Measurements from ENCODE around the gene SDC1. TPM values are rescaled to one million over a fixed set of nuclear protein-coding genes. Genes with fewer than 3 reads are reported as not detected.

The SDC1 gene
- polyA plus RNA-seq, 3 donors: not detected

DNA sequence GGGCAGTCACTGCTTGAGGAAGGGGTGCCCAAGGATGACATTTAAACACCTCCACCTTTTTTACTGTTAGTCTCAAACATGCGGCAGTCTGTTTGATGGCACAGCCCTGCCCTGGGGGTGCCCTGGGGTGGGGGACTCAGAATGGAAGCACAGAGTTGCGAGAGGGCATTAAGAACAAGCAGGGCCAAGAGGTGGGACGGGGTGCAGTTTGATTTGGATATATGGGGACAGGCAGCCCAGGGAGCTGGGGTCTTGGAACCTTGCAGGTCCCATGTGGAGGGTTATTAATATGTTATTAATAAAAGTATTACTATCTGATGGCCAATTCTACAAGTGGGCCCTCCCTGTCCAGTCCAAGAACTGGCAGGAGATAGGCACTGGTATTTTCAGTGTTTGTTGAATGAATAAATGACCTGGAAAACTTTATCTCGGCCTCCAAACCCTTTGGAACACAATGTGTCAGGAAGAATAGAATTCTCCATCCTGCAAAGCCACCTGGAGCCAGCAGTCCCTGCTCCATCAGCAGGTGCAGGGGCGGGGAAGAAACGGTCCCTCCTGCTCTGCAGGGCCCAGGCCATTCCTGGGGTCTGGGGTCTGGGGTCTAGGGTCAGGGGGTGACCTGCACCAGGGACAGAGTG, 25.2 kb downstream of the SDC1 start:
- Mint-ChIP-seq H3K27ac (no peak overlapping the region), H3K27me3 (ENCODE audit: low read depth in 3 of 3) (peaks cover 0 to 4% (median 3%) of the 10 kb centered on the region in 3 donors), H3K4me3 (no peak overlapping the region), H3K4me1 (no peaks in the 10 kb centered on the region), H3K36me3 (no peaks in the 10 kb centered on the region), H3K9me3 (no peaks in the 10 kb centered on the region)
- WGBS (ENCODE audit: insufficient coverage): 93% methylated on average over 3 of the region's 6 CpGs
- H3K27ac ChIP-seq (ENCODE audit: low read depth in 1 of 2, low read length in 2 of 2): no peak overlapping the region
- H3K36me3 ChIP-seq (replicated peaks in 1 of 2; ENCODE audit: control insufficient read depth in 1 of 2, insufficient read depth in 2 of 2, low read length in 2 of 2): no peaks in the 10 kb centered on the region
- no peaks in the 10 kb centered on the region for H3K4me1 ChIP-seq (ENCODE audit: control insufficient read depth in 1 of 2, insufficient read depth in 2 of 2, low read length in 2 of 2)
- H3K4me3 ChIP-seq (replicated peaks in 1 of 3; ENCODE audit: low read depth in 2 of 3, low read length in 3 of 3): no peak overlapping the region
- H3K9me3 ChIP-seq (replicated peaks in 1 of 2; ENCODE audit: control insufficient read depth in 1 of 2, insufficient read depth in 1 of 2, low read length in 2 of 2): no peaks in the 10 kb centered on the region
- TF ChIP-seq CTCF (IDR thresholded peaks at IDR 0.05): no peak
- H3K4me2 ChIP-seq (replicated peaks; ENCODE audit: extremely low read depth, low read length, poor library complexity, severe bottlenecking): no peak overlapping the region
- no peak overlapping the region for H3K9ac ChIP-seq (ENCODE audit: insufficient read depth, low read length, poor library complexity, severe bottlenecking)
- no peaks in the 10 kb centered on the region for H3K79me2 ChIP-seq (ENCODE audit: insufficient read depth, low read length)
- H2AFZ ChIP-seq (ENCODE audit: insufficient read depth, low read depth, low read length, poor library complexity, severe bottlenecking): no peak overlapping the region
- H4K20me1 ChIP-seq (ENCODE audit: insufficient read depth, low read length): no peaks in the 10 kb centered on the region
- DNase-seq: no peak
- intact Hi-C loops (cut with micrococcal nuclease): no loop called here
- H3K27me3 ChIP-seq (ENCODE audit: control insufficient read depth in 2 of 2, insufficient read depth in 2 of 2, low read length in 2 of 2): no peaks in the 10 kb centered on the region

DNA sequence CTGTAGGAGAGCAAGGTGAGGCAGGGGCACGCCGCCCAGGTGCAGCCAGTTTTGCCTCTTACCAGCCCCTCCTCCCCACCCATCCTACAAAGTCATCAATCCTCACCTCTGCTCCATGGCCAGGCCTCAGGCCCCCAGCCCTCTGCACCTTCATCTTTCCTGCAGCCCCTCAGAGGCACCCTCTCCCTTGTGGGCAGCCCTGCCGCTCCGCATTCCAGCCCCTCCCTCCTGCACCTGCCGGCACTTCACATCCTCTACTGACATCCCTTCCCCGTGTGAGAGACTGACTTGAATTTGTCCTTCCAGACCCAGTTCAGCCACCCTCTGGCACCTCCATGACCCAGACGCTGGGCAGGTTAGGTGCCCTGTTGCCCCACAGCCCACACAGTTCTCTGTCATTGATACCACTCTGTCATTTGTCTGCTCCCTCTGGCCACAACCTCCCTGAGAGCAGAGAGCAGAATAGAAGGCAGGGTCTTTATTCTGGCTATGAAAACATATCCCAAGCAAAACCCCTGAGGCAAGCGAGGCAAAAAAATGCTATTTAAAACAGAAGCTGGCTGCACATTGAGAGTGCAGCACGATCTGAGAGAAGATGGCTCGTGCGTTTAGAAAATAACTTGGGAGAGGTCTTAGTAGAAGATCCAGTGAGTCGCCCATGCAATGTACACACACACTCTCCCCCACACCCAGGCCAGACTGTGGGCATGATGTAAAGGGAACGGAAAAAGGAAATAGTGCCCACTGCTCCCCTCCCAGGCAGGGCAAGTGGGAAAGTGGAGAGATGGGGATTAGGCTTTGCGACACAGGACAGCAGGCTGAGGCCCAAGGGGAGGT, 25.9 kb downstream of the SDC1 start:
- Histone ChIP-seq H3K9me3 (replicated peaks in 1 of 2; ENCODE audit: control insufficient read depth in 1 of 2, insufficient read depth in 1 of 2, low read length in 2 of 2) (no peaks in the 10 kb centered on the region), H3K27me3 (ENCODE audit: control insufficient read depth in 2 of 2, insufficient read depth in 2 of 2, low read length in 2 of 2) (no peaks in the 10 kb centered on the region), H3K9ac (ENCODE audit: insufficient read depth, low read length, poor library complexity, severe bottlenecking) (no peak overlapping the region), H3K36me3 (replicated peaks in 1 of 2; ENCODE audit: control insufficient read depth in 1 of 2, insufficient read depth in 2 of 2, low read length in 2 of 2) (no peaks in the 10 kb centered on the region), H3K79me2 (ENCODE audit: insufficient read depth, low read length) (no peaks in the 10 kb centered on the region), H3K27ac (ENCODE audit: low read depth in 1 of 2, low read length in 2 of 2) (no peak overlapping the region), H4K20me1 (ENCODE audit: insufficient read depth, low read length) (no peaks in the 10 kb centered on the region), H3K4me2 (replicated peaks; ENCODE audit: extremely low read depth, low read length, poor library complexity, severe bottlenecking) (no peak overlapping the region), H3K4me3 (replicated peaks in 1 of 3; ENCODE audit: low read depth in 2 of 3, low read length in 3 of 3) (no peak overlapping the region), H2AFZ (ENCODE audit: insufficient read depth, low read depth, low read length, poor library complexity, severe bottlenecking) (no peak overlapping the region), H3K4me1 (ENCODE audit: control insufficient read depth in 1 of 2, insufficient read depth in 2 of 2, low read length in 2 of 2) (no peaks in the 10 kb centered on the region)
- Mint-ChIP-seq H3K36me3 (no peaks in the 10 kb centered on the region), H3K27ac (no peak overlapping the region), H3K9me3 (no peaks in the 10 kb centered on the region), H3K27me3 (ENCODE audit: low read depth in 3 of 3) (peaks cover 0 to 4% (median 3%) of the 10 kb centered on the region in 3 donors), H3K4me3 (no peak overlapping the region), H3K4me1 (no peaks in the 10 kb centered on the region)
- no peak for TF ChIP-seq CTCF (IDR thresholded peaks at IDR 0.05)
- 90% methylated on average over 7 of the region's 14 CpGs for WGBS (ENCODE audit: insufficient coverage)
- intact Hi-C loops (cut with micrococcal nuclease): no loop called here
- no peak for DNase-seq

Data from CD14-positive monocyte (primary cell).